H9 (cell line): ENCODE results near the gene NTMT2. TPM values are rescaled to one million over a fixed set of nuclear protein-coding genes. Genes with fewer than 3 reads are reported as not detected.

Source experiments
- DNase-seq: peaks from one replicate; pipeline ENCODE4 v3.0.0-alpha.2; 2017
- H2AFZ ChIP-seq: one replicate; pipeline ENCODE4 v1.6.1; 2013; ENCODE audit warnings: mild to moderate bottlenecking, low read length, control low read depth, moderate library complexity
- H2AK5ac ChIP-seq: 2 replicates; pipeline ENCODE4 v1.6.1; 2013; ENCODE audit warnings: low read length, control low read depth, mixed read lengths; ENCODE audit not compliant: insufficient read length
- H2BK120ac ChIP-seq: one replicate; pipeline ENCODE4 v1.6.1; 2013; ENCODE audit warnings: low read depth, mild to moderate bottlenecking, low read length, control low read depth, inconsistent platforms; ENCODE audit not compliant: poor library complexity, severe bottlenecking
- H2BK12ac ChIP-seq: 2 replicates; pipeline ENCODE4 v1.6.1; 2013; ENCODE audit warnings: low read length, control low read depth, mixed read lengths, low read depth; ENCODE audit not compliant: insufficient read length
- H2BK15ac ChIP-seq: 2 replicates; pipeline ENCODE4 v1.6.1; 2013; ENCODE audit warnings: low read depth, low read length, control low read depth
- H2BK20ac ChIP-seq: one replicate; pipeline ENCODE4 v1.6.1; 2013; ENCODE audit warnings: low read depth, mild to moderate bottlenecking, low read length, control low read depth, inconsistent platforms; ENCODE audit not compliant: poor library complexity, severe bottlenecking
- H2BK5ac ChIP-seq: 2 replicates; pipeline ENCODE4 v1.6.1; 2013; ENCODE audit warnings: low read length, control low read depth, mixed read lengths; ENCODE audit not compliant: insufficient read length
- H3K14ac ChIP-seq: 2 replicates; pipeline ENCODE4 v1.6.1; 2013; ENCODE audit warnings: low read length, control low read depth; ENCODE audit not compliant: insufficient read depth
- H3K18ac ChIP-seq: 2 replicates; pipeline ENCODE4 v1.6.1; 2013; ENCODE audit warnings: low read depth, mild to moderate bottlenecking, mixed read lengths, low read length, control low read depth; ENCODE audit not compliant: insufficient read length
- H3K23ac ChIP-seq: 2 replicates; pipeline ENCODE4 v1.6.1; 2013; ENCODE audit warnings: low read length, control low read depth, mixed read lengths, low read depth; ENCODE audit not compliant: insufficient read length
- H3K23me2 ChIP-seq: 2 replicates; pipeline ENCODE4 v1.6.1; 2013; ENCODE audit warnings: low read depth, mild to moderate bottlenecking, mixed read lengths, low read length, control low read depth; ENCODE audit not compliant: insufficient read length, poor library complexity, severe bottlenecking
- H3K27ac ChIP-seq: 2 replicates; pipeline ENCODE4 v1.5.1; 2013; ENCODE audit warnings: low read length, control low read depth, mixed read lengths, low read depth; ENCODE audit not compliant: insufficient read length
- H3K27me3 ChIP-seq: 2 replicates; pipeline ENCODE4 v1.6.1; 2013; ENCODE audit warnings: low read length, control low read depth, inconsistent platforms; ENCODE audit not compliant: insufficient read depth
- H3K4ac ChIP-seq: 2 replicates; pipeline ENCODE4 v1.6.1; 2013; ENCODE audit warnings: low read depth, mild to moderate bottlenecking, control low read depth, inconsistent platforms, low read length, moderate library complexity
- H3K4me1 ChIP-seq: 2 replicates; pipeline ENCODE4 v1.6.1; 2013; ENCODE audit warnings: low read length, control low read depth, inconsistent platforms; ENCODE audit not compliant: insufficient read depth
- H3K4me2 ChIP-seq: 2 replicates; pipeline ENCODE4 v1.6.1; 2013; ENCODE audit warnings: low read length, control low read depth, mixed read lengths; ENCODE audit not compliant: insufficient read length, insufficient read depth
- H3K56ac ChIP-seq: 2 replicates; pipeline ENCODE4 v1.6.1; 2013; ENCODE audit warnings: low read depth, mild to moderate bottlenecking, mixed read lengths, low read length, control low read depth; ENCODE audit not compliant: insufficient read length
- H3K79me1 ChIP-seq: 2 replicates; pipeline ENCODE4 v1.6.1; 2013; ENCODE audit warnings: low read depth, mild to moderate bottlenecking, moderate library complexity, low read length, control low read depth, inconsistent platforms; ENCODE audit not compliant: insufficient read depth, poor library complexity, severe bottlenecking
- H3K79me2 ChIP-seq: 2 replicates; pipeline ENCODE4 v1.6.1; 2013; ENCODE audit warnings: low read length, control low read depth, inconsistent platforms; ENCODE audit not compliant: insufficient read depth
- H3K9ac ChIP-seq: 2 replicates; pipeline ENCODE4 v1.6.1; 2013; ENCODE audit warnings: low read length, control low read depth, mixed read lengths; ENCODE audit not compliant: insufficient read length; ENCODE audit errors: extremely low read depth
- H3K9me3 ChIP-seq: one replicate; pipeline ENCODE4 v1.6.1; 2013; ENCODE audit warnings: low read depth, low read length, inconsistent platforms; ENCODE audit not compliant: control insufficient read depth
- H3T11ph ChIP-seq: one replicate; pipeline ENCODE4 v1.6.1; 2013; ENCODE audit warnings: mild to moderate bottlenecking, low read length, control low read depth, inconsistent platforms
- H4K20me1 ChIP-seq: one replicate; pipeline ENCODE4 v1.6.1; 2013; ENCODE audit not compliant: control insufficient read depth, insufficient read length, insufficient read depth
- H4K5ac ChIP-seq: 2 replicates; pipeline ENCODE4 v1.6.1; 2013; ENCODE audit warnings: low read depth, mild to moderate bottlenecking, mixed read lengths, low read length, control low read depth; ENCODE audit not compliant: insufficient read length
- H4K8ac ChIP-seq: replicated peaks from 2 replicates; pipeline ENCODE4 v1.6.1; 2013; ENCODE audit warnings: low read length, control low read depth, mixed read lengths, low read depth; ENCODE audit not compliant: insufficient read length
- H4K91ac ChIP-seq: 2 replicates; pipeline ENCODE4 v1.6.1; 2013; ENCODE audit warnings: low read depth, mild to moderate bottlenecking, moderate library complexity, mixed read lengths, low read length, control low read depth; ENCODE audit not compliant: insufficient read length
- H3K27ac Mint-ChIP-seq, 3 experiments: 2 replicates in 2 of 3; 3 replicates in 1 of 3; pipeline ENCODE4 v1.8.0; 2020 to 2021; ENCODE audit warnings: mixed read lengths in 3 of 3, mild to moderate bottlenecking in 1 of 3, moderate library complexity in 1 of 3
- H3K27me3 Mint-ChIP-seq: 2 replicates; pipeline ENCODE4 v1.8.0; 2021; ENCODE audit warnings: low read depth, mild to moderate bottlenecking, moderate library complexity, mixed read lengths
- H3K36me3 Mint-ChIP-seq, 3 experiments: 2 replicates in 2 of 3; 3 replicates in 1 of 3; pipeline ENCODE4 v1.8.0; 2020 to 2021; ENCODE audit warnings: low read depth in 3 of 3, mixed read lengths in 3 of 3; ENCODE audit not compliant: insufficient read depth in 1 of 3
- H3K4me1 Mint-ChIP-seq, 2 experiments: 2 replicates each; pipeline ENCODE4 v1.8.0; 2020; ENCODE audit warnings: mixed read lengths in 2 of 2
- H3K4me3 Mint-ChIP-seq, 2 experiments: 2 replicates in 1 of 2; 3 replicates in 1 of 2; pipeline ENCODE4 v1.8.0; 2020 to 2021; ENCODE audit warnings: mild to moderate bottlenecking in 2 of 2, mixed read lengths in 2 of 2, moderate library complexity in 1 of 2
- H3K9me3 Mint-ChIP-seq, 2 experiments: 2 replicates in 1 of 2; 3 replicates in 1 of 2; pipeline ENCODE4 v1.8.0; 2020; ENCODE audit warnings: mild to moderate bottlenecking in 2 of 2, mixed read lengths in 2 of 2, moderate library complexity in 1 of 2
- CTCF ChIP-seq: fragments of 200-600 bp; sonication (generic); conservative IDR thresholded peaks from 3 replicates; pipeline ENCODE4 v1.8.0; 2021; ENCODE audit warnings: antibody characterized with exemption, mild to moderate bottlenecking
- WGBS: extraction: QIAGEN DNeasy Blood & Tissue Kit; methylation state at CpG from one replicate; pipeline ENCODE4 v1.1.7; 2013; ENCODE audit warnings: missing lambda C conversion rate, low lambda C conversion rate, mixed read lengths; ENCODE audit not compliant: insufficient read length; ENCODE audit errors: extremely low coverage; 5-methylcytosine and 5-hydroxymethylcytosine counted together
- total RNA-seq: library from RNA; stranded (reverse); gene quantifications from 2 replicates; pipeline ENCODE4 v1.2.1, GENCODE V29; 2021

Gene NTMT2
- total RNA-seq, 1 experiment from 2014 or later = 0.28 TPM

GRCh38 chr1:170162459-170163246 lies 16.9 kb downstream of the NTMT2 start:
- H3K14ac ChIP-seq = no peak overlapping the region
- no CpG with 5 or more reads among the region's 8 CpGs for WGBS
- H3K56ac ChIP-seq = no peak overlapping the region
- no peak for DNase-seq
- H3K4ac ChIP-seq = no peak overlapping the region
- no peaks in the 10 kb centered on the region for H3K27me3 ChIP-seq
- H3K36me3 Mint-ChIP-seq = no peaks in the 10 kb centered on the region
- H2BK5ac ChIP-seq = no peak overlapping the region
- no peaks in the 10 kb centered on the region for H3K4me1 Mint-ChIP-seq
- H3K79me2 ChIP-seq = no peaks in the 10 kb centered on the region
- no peaks in the 10 kb centered on the region for H3K23me2 ChIP-seq
- no peaks in the 10 kb centered on the region for H3K9me3 Mint-ChIP-seq
- H2BK20ac ChIP-seq = no peak overlapping the region
- H3K4me2 ChIP-seq = no peak overlapping the region
- no peaks in the 10 kb centered on the region for H3K79me1 ChIP-seq
- H3K27ac Mint-ChIP-seq = no peak overlapping the region
- no peak overlapping the region for H3K18ac ChIP-seq
- H2AK5ac ChIP-seq = no peak overlapping the region
- H3K4me1 ChIP-seq = no peaks in the 10 kb centered on the region
- no peak for TF ChIP-seq CTCF
- no peaks in the 10 kb centered on the region for H4K20me1 ChIP-seq
- H4K8ac ChIP-seq = no peak overlapping the region
- H2BK15ac ChIP-seq = no peak overlapping the region
- H4K91ac ChIP-seq = no peak overlapping the region
- H3K27ac ChIP-seq = no peak overlapping the region
- no peak overlapping the region for H2BK12ac ChIP-seq
- no peak overlapping the region for H3K23ac ChIP-seq
- H3K4me3 Mint-ChIP-seq = no peak overlapping the region
- H2AFZ ChIP-seq = no peak overlapping the region
- H2BK120ac ChIP-seq = no peak overlapping the region
- H4K5ac ChIP-seq = no peak overlapping the region
- no peaks in the 10 kb centered on the region for H3K27me3 Mint-ChIP-seq
- no peak overlapping the region for H3T11ph ChIP-seq
- no peaks in the 10 kb centered on the region for H3K9me3 ChIP-seq
- no peak overlapping the region for H3K9ac ChIP-seq
